AG04450 (cell line): Measurements from ENCODE around the gene RAPGEF1. TPM values are rescaled to one million over a fixed set of nuclear protein-coding genes. Genes with fewer than 3 reads are reported as not detected.
A peak's percentile ranks its signal among the peaks of the same experiment; 100 is the strongest.

Experiments
- CTCF ChIA-PET: fragments of 300-600, 350-600 bp; formaldehyde crosslinking; extraction: SDS; loops from one replicate; lab custom pipeline; 2022; ENCODE audit warnings: antibody characterized with exemption, inconsistent platforms; lab: Charles Lee
- POLR2A ChIA-PET: fragments of 350-600 bp; formaldehyde crosslinking; extraction: SDS; loops from one replicate; lab custom pipeline; 2021; ENCODE audit warnings: antibody characterized with exemption, inconsistent platforms; lab: Yijun Ruan, JAX
- DNase-seq: peaks from one replicate; pipeline ENCODE4 v3.0.0-alpha.2; 2011; ENCODE audit warnings: low read depth, low spot score
- H3K27ac ChIP-seq: one replicate; pipeline ENCODE4 v1.5.1; 2012; ENCODE audit warnings: low read depth, low read length, control low read depth
- H3K27me3 ChIP-seq: one replicate; pipeline ENCODE4 v1.6.0; 2012; ENCODE audit warnings: low read length; ENCODE audit not compliant: control insufficient read depth, insufficient read depth
- H3K4me3 ChIP-seq: 2 replicates; pipeline ENCODE4 v1.5.1; 2011; ENCODE audit warnings: mild to moderate bottlenecking, low read depth, low read length, control low read depth
- H3K9me3 ChIP-seq: 2 replicates; pipeline ENCODE4 v1.5.1; 2012; ENCODE audit warnings: low read length; ENCODE audit not compliant: control insufficient read depth, insufficient read depth
- polyA plus RNA-seq: library from polyadenylated mRNA; depleted of rRNA; stranded (reverse); fragments of >200 nt; gene quantifications from 2 replicates; pipeline ENCODE4 v1.2.3, GENCODE V29; 2011
- TF ChIP-seq, protein P1 (sequence below): IDR thresholded peaks from 2 replicates; pipeline ENCODE4 v1.5.1; 2011; ENCODE audit warnings: low read depth, low read length, control low read depth, inconsistent platforms

RAPGEF1 gene
- polyA plus RNA-seq, 1 experiment = 27.6 TPM

DNA sequence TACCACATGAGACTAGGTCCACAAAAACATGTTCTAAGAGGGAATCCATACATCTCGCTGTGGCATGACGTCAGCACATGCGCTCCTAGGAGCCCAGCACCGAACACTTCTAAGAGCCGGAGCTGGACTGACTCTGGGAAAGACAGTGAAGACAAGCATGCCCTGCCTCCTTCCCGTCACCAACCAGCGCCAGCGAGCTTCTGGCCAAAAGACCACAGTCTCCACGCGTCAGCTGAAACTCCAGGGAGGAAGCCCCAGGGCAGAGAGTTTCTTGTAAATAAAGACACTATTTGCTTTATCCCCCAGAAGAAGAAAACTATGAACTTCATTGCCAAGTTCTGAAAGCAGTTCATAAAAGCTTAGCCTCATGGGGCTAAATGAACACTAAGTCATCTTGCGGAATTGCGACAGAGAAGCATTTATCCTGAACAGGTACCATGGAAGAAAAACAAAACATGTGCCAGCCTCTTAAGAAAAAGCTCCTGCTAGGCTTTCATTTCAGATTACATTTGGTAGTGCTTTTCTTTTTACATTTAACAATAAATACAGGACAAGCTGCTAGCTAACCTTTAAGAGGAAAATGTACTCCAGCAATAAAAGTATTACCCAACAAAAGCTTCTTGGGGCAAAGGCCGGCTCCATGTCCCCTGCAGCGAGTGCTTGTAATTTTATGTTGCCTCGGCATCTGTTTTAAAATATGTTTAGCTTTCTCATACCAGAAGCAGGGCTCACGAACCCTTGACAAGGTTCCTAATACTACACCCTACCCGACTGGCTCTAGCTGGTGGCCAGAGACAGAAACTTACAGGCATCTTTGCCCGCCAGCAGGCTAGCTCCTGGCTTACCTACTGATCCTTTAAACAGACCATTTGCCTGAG lies 98.0 kb downstream of the RAPGEF1 start:
- ChIA-PET CTCF (interaction anchor here (1.3 kb wide), 1 partner anchor 98 kb away, joined by 5 read pairs; no protein-coding TSS in a partner anchor), POLR2A (interaction anchor here (0.6 to 1.3 kb wide), 2 partner anchors 16 to 522 kb away, joined by 3 to 4 read pairs; no protein-coding TSS in a partner anchor)
- Histone ChIP-seq H3K4me3 (no peak overlapping the region), H3K9me3 (no peaks in the 10 kb centered on the region), H3K27me3 (no peaks in the 10 kb centered on the region), H3K27ac (peak overlapping the region; percentile 25)
- TF ChIP-seq, protein P1, sequence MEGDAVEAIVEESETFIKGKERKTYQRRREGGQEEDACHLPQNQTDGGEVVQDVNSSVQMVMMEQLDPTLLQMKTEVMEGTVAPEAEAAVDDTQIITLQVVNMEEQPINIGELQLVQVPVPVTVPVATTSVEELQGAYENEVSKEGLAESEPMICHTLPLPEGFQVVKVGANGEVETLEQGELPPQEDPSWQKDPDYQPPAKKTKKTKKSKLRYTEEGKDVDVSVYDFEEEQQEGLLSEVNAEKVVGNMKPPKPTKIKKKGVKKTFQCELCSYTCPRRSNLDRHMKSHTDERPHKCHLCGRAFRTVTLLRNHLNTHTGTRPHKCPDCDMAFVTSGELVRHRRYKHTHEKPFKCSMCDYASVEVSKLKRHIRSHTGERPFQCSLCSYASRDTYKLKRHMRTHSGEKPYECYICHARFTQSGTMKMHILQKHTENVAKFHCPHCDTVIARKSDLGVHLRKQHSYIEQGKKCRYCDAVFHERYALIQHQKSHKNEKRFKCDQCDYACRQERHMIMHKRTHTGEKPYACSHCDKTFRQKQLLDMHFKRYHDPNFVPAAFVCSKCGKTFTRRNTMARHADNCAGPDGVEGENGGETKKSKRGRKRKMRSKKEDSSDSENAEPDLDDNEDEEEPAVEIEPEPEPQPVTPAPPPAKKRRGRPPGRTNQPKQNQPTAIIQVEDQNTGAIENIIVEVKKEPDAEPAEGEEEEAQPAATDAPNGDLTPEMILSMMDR = no peak
- DNase-seq = no peak

- ChIA-PET POLR2A (interaction anchor here (1.0 kb wide), 1 partner anchor 32 kb away, joined by 3 read pairs; no protein-coding TSS in a partner anchor), CTCF (no interaction called here)
- Histone ChIP-seq H3K4me3 (no peak overlapping the region), H3K9me3 (no peaks in the 10 kb centered on the region), H3K27me3 (no peaks in the 10 kb centered on the region), H3K27ac (peak overlapping the region; percentile 75)
- TF ChIP-seq, protein P1 = no peak
- peak; percentile 54 for DNase-seq
These were observed 99.3 kb downstream of the RAPGEF1 start for GRCh38 chr9:131640438-131641137.

DNA sequence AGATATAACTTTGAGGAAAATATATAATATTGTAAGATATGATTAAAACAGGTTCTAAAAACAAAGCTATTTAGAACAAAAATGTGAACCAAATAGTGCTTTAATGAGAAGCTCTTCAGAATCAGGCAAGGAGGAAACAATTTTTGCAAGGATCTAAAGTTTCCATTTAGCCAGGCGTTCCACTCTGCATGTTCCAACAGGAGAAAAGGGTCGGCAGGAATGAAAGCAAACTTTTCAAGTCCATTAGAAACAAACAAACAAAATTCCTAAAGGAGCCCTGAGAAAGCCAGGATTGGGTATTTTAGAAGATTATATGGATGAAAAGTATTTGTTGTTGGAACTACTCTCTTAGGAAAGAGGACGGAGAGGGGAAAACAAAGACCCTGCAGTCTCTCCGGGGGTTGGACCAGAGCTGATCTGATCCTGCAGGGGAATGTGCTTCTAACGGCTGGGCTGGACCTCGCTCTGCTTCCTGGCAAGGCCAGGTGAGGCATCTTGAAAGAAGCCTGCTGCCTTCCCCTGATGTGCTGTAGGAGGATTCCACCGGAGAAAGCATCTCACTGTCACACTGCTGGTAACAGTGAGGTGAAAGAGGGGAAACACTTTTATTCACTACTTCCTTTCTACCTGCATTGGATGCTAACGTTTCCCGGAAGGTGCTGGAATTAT lies 100.0 kb downstream of the RAPGEF1 start:
- DNase-seq = no peak
- Histone ChIP-seq H3K27ac (no peak overlapping the region), H3K27me3 (no peaks in the 10 kb centered on the region), H3K9me3 (no peaks in the 10 kb centered on the region), H3K4me3 (no peak overlapping the region)
- TF ChIP-seq, protein P1 = no peak
- POLR2A ChIA-PET = interaction anchor here (1.0 to 1.2 kb wide), 2 partner anchors 19 to 31 kb away, joined by 3 read pairs; no protein-coding TSS in a partner anchor
- CTCF ChIA-PET = no interaction called here

- ChIA-PET POLR2A (interaction anchor here (0.8 kb wide), 1 partner anchor 30 kb away, joined by 4 read pairs; no protein-coding TSS in a partner anchor), CTCF (no interaction called here)
- no peak overlapping the region for H3K4me3 ChIP-seq
- H3K27ac ChIP-seq = no peak overlapping the region
- no peaks in the 10 kb centered on the region for H3K27me3 ChIP-seq
- TF ChIP-seq, protein P1 = no peak
- H3K9me3 ChIP-seq = no peaks in the 10 kb centered on the region
- DNase-seq = no peak
These were observed 103.3 kb downstream of the RAPGEF1 start for GRCh38 chr9:131636593-131636992.
